EL (cell line): Measurements from ENCODE around the gene RAB1A.
"Not testable (repeated sequence)": the region's sequence is repeated elsewhere in the genome, so short reads cannot be mapped to it uniquely, and the experiment has no call there.

Experiments used
- DNase-seq: peaks from one replicate; pipeline ENCODE4 v3.0.0-alpha.2; 2016

The RAB1A gene

GRCh38 chr2:65134158-65134557 lies 4.3 kb upstream of the RAB1A start:
- no peak for DNase-seq

- no peak for DNase-seq
Observed at GRCh38 chr2:65133626-65134025, 3.7 kb upstream of the RAB1A start.

DNA sequence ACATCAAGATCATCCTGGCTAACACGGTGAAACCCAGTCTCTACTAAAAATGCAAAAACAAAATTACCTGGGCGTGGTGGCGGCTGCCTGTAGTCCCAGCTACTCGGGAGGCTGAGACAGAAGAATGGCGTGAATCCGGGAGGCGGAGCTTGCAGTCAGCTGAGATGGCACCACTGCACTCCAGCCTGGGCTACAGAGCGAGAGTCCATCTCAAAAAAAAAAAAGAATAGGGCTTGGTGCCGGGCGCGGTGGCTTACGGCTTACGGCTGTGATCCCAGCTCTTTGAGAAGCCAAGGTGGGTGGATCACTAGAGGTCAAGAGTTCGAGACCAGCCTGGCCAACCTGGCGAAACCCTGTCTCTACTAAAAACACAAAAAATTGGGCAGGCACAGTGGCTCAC lies 3.0 kb upstream of the RAB1A start:
- DNase-seq = not testable (repeated sequence)

DNA sequence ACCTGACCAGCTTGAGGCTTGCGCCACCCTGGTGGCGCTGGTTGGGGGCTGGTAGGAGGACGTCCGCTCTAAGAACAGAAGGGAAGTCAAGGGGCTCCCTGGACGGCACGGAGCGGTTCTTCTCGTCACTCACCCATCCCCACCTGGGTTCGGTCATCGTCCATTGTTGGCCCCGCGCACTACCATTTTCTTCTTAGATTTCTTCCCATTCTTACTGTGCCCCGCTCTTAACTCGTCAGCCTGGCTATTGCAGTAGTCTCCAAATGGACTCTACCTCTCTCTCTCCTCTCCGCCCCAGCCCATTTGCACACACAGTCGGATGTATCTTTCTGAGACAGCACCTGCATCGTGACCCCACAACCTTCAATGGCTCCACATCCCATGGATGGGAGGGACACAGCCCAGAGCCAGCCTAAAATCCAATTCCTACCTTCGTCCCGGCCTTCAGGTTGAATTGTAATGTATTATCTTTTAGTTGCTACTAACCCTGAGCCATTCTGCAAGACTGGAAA lies 814 bp upstream of the RAB1A start:
- no peak for DNase-seq

DNA sequence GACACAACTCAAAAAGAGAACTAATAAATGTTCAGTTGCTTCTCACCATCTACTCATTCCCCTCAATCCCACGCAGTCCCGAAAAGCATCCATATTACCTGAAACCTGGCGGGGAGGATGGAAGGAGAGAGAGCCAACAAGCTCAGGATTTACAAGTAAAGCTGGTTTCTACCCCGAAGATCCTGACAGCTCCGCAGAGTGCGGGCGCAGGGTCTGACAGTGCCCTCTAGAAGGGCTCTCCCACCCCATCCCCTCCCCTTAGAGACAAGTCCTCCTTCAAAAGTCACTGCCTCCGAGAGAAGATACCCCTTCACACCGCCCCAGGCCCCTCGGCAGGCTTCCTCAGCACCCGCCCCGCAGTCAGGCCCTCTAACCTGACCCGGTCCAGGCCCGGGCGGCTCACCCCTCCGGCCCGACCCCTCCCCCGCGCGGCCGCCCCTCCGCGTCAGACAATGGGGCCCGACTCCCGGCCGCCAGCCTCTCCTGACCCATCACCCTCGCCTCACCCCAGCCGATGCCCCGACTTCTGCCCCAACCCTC lies 550 bp downstream of the RAB1A start:
- no peak for DNase-seq

DNA sequence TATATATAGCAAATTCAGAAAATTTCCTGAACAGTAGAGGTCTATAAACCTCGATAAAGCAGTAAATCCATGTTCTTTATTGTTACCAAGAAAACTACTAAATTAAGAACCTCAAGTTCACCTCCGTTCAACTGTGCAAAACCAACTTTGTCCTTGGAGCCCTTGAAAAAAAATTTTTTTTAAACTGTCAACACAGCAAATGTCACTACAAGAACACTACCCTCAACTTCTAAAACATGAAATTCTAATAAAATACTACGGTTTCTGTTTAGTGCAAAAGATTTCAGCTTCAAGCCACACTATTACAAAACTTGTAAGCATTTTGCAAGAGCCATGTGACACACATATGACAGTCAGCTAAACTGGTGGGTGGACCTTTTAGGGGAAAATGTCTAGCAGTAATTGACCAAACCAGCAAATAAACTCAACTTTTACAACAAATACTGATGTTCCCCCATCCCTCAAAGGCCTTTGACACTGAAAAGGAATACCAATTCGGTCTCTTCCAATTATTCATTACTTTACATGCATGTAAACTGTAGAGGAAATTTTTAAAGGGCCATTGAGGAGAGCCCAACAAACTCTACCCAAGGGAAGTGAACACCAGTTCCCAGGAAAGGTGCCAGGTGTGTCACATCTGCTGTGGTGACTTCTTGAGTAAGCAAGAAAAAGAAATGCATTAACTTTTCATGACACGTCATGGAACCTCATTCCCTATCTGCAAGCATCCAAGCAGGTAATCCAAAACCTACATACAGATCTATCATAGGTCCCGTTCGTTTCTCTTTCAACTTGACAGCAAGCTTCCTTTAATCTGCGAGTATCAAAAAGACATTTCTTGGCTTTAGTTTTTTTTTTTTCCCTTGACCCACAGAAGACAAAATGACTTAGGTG lies 1.4 kb downstream of the RAB1A start:
- peak; percentile 12 for DNase-seq

DNA sequence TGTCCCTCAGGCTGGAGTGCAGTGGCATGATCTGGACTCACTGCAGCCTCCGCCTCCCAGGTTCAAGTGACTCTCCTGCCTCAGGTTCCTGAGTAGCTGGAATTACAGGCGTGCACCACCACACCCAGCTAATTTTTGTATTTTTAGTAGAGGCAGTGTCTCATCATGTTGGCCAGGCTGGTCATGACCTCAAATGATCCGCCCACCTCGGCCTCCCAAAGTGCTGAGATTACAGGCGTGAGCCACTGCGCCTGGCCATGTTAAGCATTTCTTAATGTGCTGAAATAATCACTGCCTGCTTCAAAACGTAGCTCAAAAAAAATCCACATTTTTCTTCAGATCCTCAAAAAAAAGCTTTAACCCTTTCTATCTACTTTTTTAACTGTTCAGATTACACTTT lies 4.4 kb downstream of the RAB1A start:
- peak; percentile 31 for DNase-seq

GRCh38 chr2:65122313-65122712 lies 7.6 kb downstream of the RAB1A start:
- no peak for DNase-seq

GRCh38 chr2:65120990-65121693 lies 8.8 kb downstream of the RAB1A start:
- DNase-seq = no peak

GRCh38 chr2:65116645-65117044 lies 13.3 kb downstream of the RAB1A start:
- DNase-seq = no peak

DNA sequence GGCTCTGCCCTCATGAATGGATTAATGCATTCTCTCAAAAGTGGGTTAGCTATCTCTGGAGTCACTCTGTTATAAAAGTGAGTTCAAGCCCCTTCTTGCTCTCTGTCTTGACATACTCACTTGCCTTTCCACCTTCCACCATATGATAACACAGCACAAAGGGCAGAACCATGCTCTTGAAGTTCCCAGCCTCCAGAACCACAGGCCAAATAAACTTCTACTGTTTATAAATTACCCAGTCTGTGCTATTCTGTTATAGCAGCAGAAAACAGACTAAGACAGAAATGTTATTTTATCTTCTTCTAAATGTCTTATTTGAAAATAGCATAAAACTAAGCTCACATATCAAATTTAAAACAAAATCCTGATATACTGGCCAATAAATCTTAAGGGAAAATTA lies 15.0 kb downstream of the RAB1A start:
- no peak for DNase-seq

GRCh38 chr2:65113816-65114215 lies 16.1 kb downstream of the RAB1A start:
- DNase-seq = no peak

GRCh38 chr2:65113229-65113628 lies 16.7 kb downstream of the RAB1A start:
- no peak for DNase-seq

GRCh38 chr2:65112633-65113032 lies 17.3 kb downstream of the RAB1A start:
- DNase-seq = no peak

- no peak for DNase-seq
Observed at GRCh38 chr2:65108780-65109179, 21.1 kb downstream of the RAB1A start.

DNA sequence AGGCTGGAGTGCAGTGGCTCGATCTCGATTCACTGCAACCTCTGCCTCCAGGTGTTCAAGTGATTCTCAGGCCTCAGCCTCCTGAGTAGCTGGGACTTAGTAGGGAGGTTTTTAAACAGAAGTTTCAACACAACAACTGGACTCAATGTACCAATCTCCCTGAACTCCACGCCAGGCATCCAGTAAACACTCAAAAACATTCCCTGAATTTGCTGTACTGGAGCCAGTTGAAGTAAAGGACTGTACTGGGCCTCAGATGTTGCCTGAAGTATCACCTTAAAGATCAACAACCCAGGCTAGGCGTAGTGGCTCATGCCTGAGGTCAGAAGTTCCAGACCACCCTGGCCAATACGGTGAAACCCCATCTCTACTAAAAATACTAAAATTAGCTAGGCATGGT lies 22.4 kb downstream of the RAB1A start:
- no peak for DNase-seq

- peak; percentile 54 for DNase-seq
Observed at GRCh38 chr2:65103013-65103715, 26.7 kb downstream of the RAB1A start.

- no peak for DNase-seq
Observed at GRCh38 chr2:65101071-65101470, 28.8 kb downstream of the RAB1A start.

- DNase-seq = peak; percentile 31
Observed at GRCh38 chr2:65098741-65099140, 31.2 kb downstream of the RAB1A start.

DNA sequence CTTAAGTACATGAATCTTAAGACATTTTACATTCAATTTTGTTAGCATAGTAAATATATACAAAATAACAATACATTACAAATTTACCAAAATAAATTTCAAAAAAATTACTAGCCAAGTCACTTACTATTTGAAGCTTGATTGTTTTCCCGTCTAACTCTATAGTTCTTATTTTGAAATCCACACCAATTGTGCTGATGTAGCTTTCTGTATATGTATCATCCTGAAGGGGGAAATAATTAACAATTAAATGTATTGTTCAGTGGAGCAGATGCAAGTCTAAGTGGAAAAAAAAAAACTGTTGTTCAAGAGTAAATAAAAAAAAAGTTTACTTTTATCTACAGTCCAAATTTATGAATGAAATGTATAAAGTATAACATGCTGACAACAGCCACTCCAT lies 32.1 kb downstream of the RAB1A start:
- DNase-seq = no peak

DNA sequence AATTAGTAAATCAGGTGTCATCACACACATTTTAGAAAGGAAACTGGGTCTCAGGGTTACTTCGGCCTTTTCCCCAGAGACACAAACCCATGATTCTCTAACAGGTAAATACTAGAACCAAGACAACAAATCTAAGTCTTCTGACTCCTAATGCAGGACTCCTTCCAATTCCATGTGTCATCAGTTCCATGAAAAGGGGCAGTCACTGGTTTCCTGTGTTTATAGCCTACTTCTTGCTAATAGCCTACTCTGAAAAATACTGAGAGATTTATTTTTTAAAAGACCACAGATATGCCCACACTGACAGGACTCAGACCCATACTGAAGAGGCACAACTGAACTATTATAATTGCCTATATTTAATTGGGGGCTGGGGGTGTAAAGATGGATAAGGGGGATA lies 33.0 kb downstream of the RAB1A start:
- peak; percentile 26 for DNase-seq

- DNase-seq = no peak
Observed at GRCh38 chr2:65093211-65093610, 36.7 kb downstream of the RAB1A start.

GRCh38 chr2:65092791-65093190 lies 37.1 kb downstream of the RAB1A start:
- no peak for DNase-seq
